ENCODE results near the gene SIN3A. TPM values are rescaled to one million over a fixed set of nuclear protein-coding genes. Genes with fewer than 3 reads are reported as not detected.

Gene SIN3A
- total RNA-seq, 2 donors from 2014 or later, result 16.0 to 25.5 TPM

DNA sequence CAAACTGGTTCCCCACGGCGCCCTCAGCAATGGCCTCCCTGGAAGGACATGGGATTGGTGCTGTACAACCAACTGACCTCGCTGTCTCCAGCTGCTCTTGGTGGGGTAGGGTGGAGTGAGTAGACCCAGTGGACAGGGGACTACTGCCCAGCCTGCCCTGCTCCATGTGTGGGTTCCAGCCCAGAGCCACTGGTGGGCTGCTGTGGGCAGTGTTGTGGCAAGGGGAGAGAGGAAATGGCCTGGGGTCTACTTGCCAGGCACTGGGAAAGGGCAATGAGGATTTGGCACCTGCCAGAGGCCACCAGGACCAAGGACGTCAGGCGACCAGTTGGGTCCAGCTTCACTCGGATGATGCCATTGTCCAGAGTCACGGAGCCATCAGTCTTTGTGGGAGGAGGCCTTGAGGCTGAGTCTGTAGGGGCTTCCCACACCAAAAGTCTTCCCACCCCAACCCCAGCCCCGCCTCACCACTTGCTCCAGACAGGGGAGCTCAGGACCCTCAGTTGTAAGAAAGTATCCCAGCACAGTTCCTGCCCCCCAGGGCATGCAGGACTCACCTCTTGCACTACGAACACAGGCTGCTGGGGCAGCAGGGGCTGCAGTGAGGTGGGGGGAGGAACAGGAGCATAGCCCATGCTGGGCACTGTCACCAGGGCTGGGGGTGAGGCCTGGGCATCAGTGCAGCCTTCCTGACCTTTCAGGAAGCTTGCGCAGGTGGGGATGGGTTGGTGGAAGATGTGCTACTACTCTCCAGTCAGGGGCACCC is 92.5 kb downstream of the SIN3A start:
- DNase-seq (ENCODE audit: low spot score), result no peak
- Histone ChIP-seq H3K36me3 (peaks cover 70% of the 10 kb centered on the region), H3K4me3 (no peak overlapping the region), H3K9me3 (no peaks in the 10 kb centered on the region), H3K4me1 (no peaks in the 10 kb centered on the region), H3K27me3 (no peaks in the 10 kb centered on the region), H3K27ac (no peak overlapping the region)
- TF ChIP-seq, protein P1, sequence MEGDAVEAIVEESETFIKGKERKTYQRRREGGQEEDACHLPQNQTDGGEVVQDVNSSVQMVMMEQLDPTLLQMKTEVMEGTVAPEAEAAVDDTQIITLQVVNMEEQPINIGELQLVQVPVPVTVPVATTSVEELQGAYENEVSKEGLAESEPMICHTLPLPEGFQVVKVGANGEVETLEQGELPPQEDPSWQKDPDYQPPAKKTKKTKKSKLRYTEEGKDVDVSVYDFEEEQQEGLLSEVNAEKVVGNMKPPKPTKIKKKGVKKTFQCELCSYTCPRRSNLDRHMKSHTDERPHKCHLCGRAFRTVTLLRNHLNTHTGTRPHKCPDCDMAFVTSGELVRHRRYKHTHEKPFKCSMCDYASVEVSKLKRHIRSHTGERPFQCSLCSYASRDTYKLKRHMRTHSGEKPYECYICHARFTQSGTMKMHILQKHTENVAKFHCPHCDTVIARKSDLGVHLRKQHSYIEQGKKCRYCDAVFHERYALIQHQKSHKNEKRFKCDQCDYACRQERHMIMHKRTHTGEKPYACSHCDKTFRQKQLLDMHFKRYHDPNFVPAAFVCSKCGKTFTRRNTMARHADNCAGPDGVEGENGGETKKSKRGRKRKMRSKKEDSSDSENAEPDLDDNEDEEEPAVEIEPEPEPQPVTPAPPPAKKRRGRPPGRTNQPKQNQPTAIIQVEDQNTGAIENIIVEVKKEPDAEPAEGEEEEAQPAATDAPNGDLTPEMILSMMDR (IDR thresholded peaks at IDR 0.05), result no peak

DNA sequence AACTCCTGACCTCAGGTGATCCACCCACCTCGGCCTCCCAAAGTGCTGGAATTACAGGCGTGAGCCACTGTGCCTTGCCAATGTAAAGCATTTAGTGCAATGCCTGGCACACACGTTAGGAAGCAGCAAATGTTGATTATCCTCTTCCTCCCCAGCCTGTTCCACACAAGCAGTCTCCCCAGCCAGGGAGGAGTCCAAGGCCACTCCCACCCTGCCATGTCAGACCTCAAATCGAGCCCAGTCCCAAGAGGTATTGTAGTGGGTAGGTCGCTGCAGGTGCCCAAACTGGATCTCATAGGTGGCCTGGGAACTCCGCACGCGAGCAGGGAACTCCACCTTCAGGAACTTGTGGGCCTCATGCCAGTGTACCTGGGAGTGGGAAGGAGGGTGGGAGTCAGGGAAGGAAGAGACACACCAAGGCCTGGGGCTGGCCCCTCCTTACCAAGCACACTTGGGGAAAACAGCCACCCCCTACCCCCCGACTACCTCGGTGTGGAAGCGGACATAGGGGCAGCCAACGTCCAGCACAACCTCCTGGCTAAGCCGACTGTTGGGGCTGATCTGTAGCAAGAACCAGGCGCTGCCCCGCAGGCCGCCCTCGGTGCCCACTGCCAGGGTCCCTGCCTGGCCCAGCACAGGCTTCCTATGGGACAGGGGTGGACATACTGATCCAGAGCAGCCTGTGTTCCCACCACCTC is 93.4 kb downstream of the SIN3A start:
- TF ChIP-seq, protein P1 (IDR thresholded peaks at IDR 0.05), result no peak
- H3K36me3 ChIP-seq, result peaks cover 62% of the 10 kb centered on the region
- no peaks in the 10 kb centered on the region for H3K27me3 ChIP-seq
- no peak overlapping the region for H3K27ac ChIP-seq
- DNase-seq (ENCODE audit: low spot score), result no peak
- no peak overlapping the region for H3K4me3 ChIP-seq
- no peaks in the 10 kb centered on the region for H3K4me1 ChIP-seq
- no peaks in the 10 kb centered on the region for H3K9me3 ChIP-seq

- TF ChIP-seq, protein P1 (IDR thresholded peaks at IDR 0.05), result no peak
- Histone ChIP-seq H3K9me3 (no peaks in the 10 kb centered on the region), H3K4me1 (no peaks in the 10 kb centered on the region), H3K27me3 (no peaks in the 10 kb centered on the region), H3K36me3 (peaks cover 48% of the 10 kb centered on the region), H3K27ac (no peak overlapping the region), H3K4me3 (no peak overlapping the region)
- no peak for DNase-seq (ENCODE audit: low spot score)
These were observed 95.0 kb downstream of the SIN3A start for GRCh38 chr15:75356517-75356916.

- no peaks in the 10 kb centered on the region for H3K9me3 ChIP-seq
- H3K27ac ChIP-seq, result no peak overlapping the region
- H3K36me3 ChIP-seq, result peaks cover 43% of the 10 kb centered on the region
- no peaks in the 10 kb centered on the region for H3K27me3 ChIP-seq
- TF ChIP-seq, protein P1 (IDR thresholded peaks at IDR 0.05), result no peak
- H3K4me1 ChIP-seq, result no peaks in the 10 kb centered on the region
- H3K4me3 ChIP-seq, result no peak overlapping the region
- no peak for DNase-seq (ENCODE audit: low spot score)
These were observed 95.5 kb downstream of the SIN3A start for GRCh38 chr15:75356006-75356405.

GRCh38 chr15:75355369-75355768 is 96.1 kb downstream of the SIN3A start:
- no peak overlapping the region for H3K27ac ChIP-seq
- no peak for DNase-seq (ENCODE audit: low spot score)
- H3K4me3 ChIP-seq, result no peak overlapping the region
- peaks cover 39% of the 10 kb centered on the region for H3K36me3 ChIP-seq
- H3K9me3 ChIP-seq, result no peaks in the 10 kb centered on the region
- H3K27me3 ChIP-seq, result no peaks in the 10 kb centered on the region
- no peaks in the 10 kb centered on the region for H3K4me1 ChIP-seq
- TF ChIP-seq, protein P1 (IDR thresholded peaks at IDR 0.05), result no peak

Measured in right atrium auricular region (tissue), 2 donors.